ENCODE data around the gene FSTL4.

FSTL4 gene

GRCh38 chr5:133425222-133425621 lies 187.1 kb downstream of the FSTL4 start:
- ATAC-seq (ENCODE audit: low read depth) (no peak), DNase-seq (ENCODE audit: low spot score) (no peak)
- H3K36me3 ChIP-seq (ENCODE audit: low read depth): no peaks in the 10 kb centered on the region
- H3K4me3 ChIP-seq (ENCODE audit: severe bottlenecking): no peak overlapping the region
- H3K27me3 ChIP-seq (ENCODE audit: insufficient read depth, poor library complexity, severe bottlenecking): no peaks in the 10 kb centered on the region
- no peaks in the 10 kb centered on the region for H3K4me1 ChIP-seq (ENCODE audit: insufficient read depth, poor library complexity, severe bottlenecking)
- H3K27ac ChIP-seq (ENCODE audit: poor library complexity, severe bottlenecking): no peak overlapping the region
- H3K9me3 ChIP-seq (ENCODE audit: severe bottlenecking): no peaks in the 10 kb centered on the region
- TF ChIP-seq, protein P1, sequence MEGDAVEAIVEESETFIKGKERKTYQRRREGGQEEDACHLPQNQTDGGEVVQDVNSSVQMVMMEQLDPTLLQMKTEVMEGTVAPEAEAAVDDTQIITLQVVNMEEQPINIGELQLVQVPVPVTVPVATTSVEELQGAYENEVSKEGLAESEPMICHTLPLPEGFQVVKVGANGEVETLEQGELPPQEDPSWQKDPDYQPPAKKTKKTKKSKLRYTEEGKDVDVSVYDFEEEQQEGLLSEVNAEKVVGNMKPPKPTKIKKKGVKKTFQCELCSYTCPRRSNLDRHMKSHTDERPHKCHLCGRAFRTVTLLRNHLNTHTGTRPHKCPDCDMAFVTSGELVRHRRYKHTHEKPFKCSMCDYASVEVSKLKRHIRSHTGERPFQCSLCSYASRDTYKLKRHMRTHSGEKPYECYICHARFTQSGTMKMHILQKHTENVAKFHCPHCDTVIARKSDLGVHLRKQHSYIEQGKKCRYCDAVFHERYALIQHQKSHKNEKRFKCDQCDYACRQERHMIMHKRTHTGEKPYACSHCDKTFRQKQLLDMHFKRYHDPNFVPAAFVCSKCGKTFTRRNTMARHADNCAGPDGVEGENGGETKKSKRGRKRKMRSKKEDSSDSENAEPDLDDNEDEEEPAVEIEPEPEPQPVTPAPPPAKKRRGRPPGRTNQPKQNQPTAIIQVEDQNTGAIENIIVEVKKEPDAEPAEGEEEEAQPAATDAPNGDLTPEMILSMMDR (IDR thresholded peaks at IDR 0.05; ENCODE audit: poor library complexity, severe bottlenecking): no peak

- DNase-seq (ENCODE audit: low spot score) (peak; percentile 66), ATAC-seq (ENCODE audit: low read depth) (peak; percentile 68)
- Histone ChIP-seq H3K27ac (ENCODE audit: poor library complexity, severe bottlenecking) (no peak overlapping the region), H3K27me3 (ENCODE audit: insufficient read depth, poor library complexity, severe bottlenecking) (no peaks in the 10 kb centered on the region), H3K36me3 (ENCODE audit: low read depth) (no peaks in the 10 kb centered on the region), H3K9me3 (ENCODE audit: severe bottlenecking) (peaks cover 2% of the 10 kb centered on the region), H3K4me3 (ENCODE audit: severe bottlenecking) (no peak overlapping the region), H3K4me1 (ENCODE audit: insufficient read depth, poor library complexity, severe bottlenecking) (no peaks in the 10 kb centered on the region)
- TF ChIP-seq, protein P1 (IDR thresholded peaks at IDR 0.05; ENCODE audit: poor library complexity, severe bottlenecking): peak; percentile 92
Measured at GRCh38 chr5:133423618-133424282, 188.6 kb downstream of the FSTL4 start.

DNA sequence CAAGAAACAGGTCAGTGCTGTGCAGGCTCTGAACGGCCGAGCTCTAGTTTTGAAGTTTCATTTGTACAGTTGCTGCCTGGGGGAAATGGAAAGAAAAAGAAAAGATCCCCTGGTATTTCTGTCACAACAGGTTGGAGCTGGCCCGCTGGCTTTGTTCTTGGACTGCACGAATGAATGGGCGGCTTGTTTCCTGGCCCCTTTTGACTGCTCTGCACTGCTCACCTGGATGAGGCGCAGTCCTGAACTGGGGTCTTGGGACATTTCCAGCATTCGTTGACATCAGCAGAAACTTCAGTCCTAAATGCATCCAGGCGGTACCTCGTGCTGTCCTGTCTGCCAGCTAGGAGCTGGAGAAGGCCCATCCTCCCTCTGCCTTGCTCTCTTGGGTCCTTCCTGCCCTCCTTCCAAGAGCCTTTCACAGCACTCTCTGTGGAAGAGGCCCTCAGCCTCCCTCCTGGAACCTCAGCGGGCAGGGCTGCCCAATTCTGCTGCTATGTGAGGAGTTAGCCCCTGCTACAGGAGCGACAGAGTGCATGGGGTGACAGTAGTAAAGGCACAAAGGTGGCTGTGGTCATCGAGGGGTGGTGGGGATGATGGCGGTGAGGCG lies 189.2 kb downstream of the FSTL4 start:
- TF ChIP-seq, protein P1 (IDR thresholded peaks at IDR 0.05; ENCODE audit: poor library complexity, severe bottlenecking): no peak
- Histone ChIP-seq H3K27me3 (ENCODE audit: insufficient read depth, poor library complexity, severe bottlenecking) (no peaks in the 10 kb centered on the region), H3K4me1 (ENCODE audit: insufficient read depth, poor library complexity, severe bottlenecking) (no peaks in the 10 kb centered on the region), H3K9me3 (ENCODE audit: severe bottlenecking) (peaks cover 2% of the 10 kb centered on the region), H3K27ac (ENCODE audit: poor library complexity, severe bottlenecking) (no peak overlapping the region), H3K36me3 (ENCODE audit: low read depth) (no peaks in the 10 kb centered on the region), H3K4me3 (ENCODE audit: severe bottlenecking) (no peak overlapping the region)
- DNase-seq (ENCODE audit: low spot score) (no peak), ATAC-seq (ENCODE audit: low read depth) (no peak; the same call in 2 of the 3 replicates)

DNA sequence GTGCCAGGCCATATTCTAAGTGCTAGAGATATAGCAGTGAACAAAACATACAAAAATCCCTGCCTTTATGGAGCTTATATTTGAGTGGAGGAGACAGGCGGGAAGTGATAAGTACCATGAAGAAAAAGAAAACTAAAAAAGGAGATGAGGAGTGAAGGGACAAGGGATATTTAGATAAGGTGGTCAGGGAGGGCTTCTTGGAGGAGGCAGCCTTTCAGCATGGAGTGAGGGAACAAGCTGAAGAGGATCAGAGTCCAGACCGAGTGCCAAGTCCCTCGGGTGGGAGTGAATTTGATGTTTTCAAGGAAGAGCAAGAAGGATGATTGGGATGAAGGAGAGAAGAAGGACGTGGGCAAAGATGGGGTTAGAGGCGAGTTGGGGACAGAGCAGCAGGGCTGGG lies 190.5 kb downstream of the FSTL4 start:
- Histone ChIP-seq H3K27me3 (ENCODE audit: insufficient read depth, poor library complexity, severe bottlenecking) (peaks cover 2% of the 10 kb centered on the region), H3K9me3 (ENCODE audit: severe bottlenecking) (peaks cover 2% of the 10 kb centered on the region), H3K4me1 (ENCODE audit: insufficient read depth, poor library complexity, severe bottlenecking) (no peaks in the 10 kb centered on the region), H3K27ac (ENCODE audit: poor library complexity, severe bottlenecking) (no peak overlapping the region), H3K4me3 (ENCODE audit: severe bottlenecking) (no peak overlapping the region), H3K36me3 (ENCODE audit: low read depth) (no peaks in the 10 kb centered on the region)
- ATAC-seq (ENCODE audit: low read depth): no peak
- DNase-seq (ENCODE audit: low spot score): no peak
- TF ChIP-seq, protein P1 (IDR thresholded peaks at IDR 0.05; ENCODE audit: poor library complexity, severe bottlenecking): no peak

- H3K4me1 ChIP-seq (ENCODE audit: insufficient read depth, poor library complexity, severe bottlenecking): no peaks in the 10 kb centered on the region
- H3K9me3 ChIP-seq (ENCODE audit: severe bottlenecking): peaks cover 2% of the 10 kb centered on the region
- H3K27me3 ChIP-seq (ENCODE audit: insufficient read depth, poor library complexity, severe bottlenecking): peaks cover 3% of the 10 kb centered on the region
- no peak overlapping the region for H3K4me3 ChIP-seq (ENCODE audit: severe bottlenecking)
- TF ChIP-seq, protein P1 (IDR thresholded peaks at IDR 0.05; ENCODE audit: poor library complexity, severe bottlenecking): peak; percentile 31
- no peaks in the 10 kb centered on the region for H3K36me3 ChIP-seq (ENCODE audit: low read depth)
- no peak; the same call in 2 of the 3 replicates for ATAC-seq (ENCODE audit: low read depth)
- H3K27ac ChIP-seq (ENCODE audit: poor library complexity, severe bottlenecking): no peak overlapping the region
- DNase-seq (ENCODE audit: low spot score): peak; percentile 62
Measured at GRCh38 chr5:133421394-133421793, 190.9 kb downstream of the FSTL4 start.

Measured in RWPE2 (cell line).